HG03442 (cell line): ENCODE measurements around the gene DTNB.

ENCODE experiments used
- ATAC-seq: cut with Tn5 transposase; IDR thresholded peaks from one replicate; pipeline ENCODE4 v1.9.1; 2021; ENCODE audit warnings: mild to moderate bottlenecking, moderate library complexity; ENCODE audit not compliant: unreplicated experiment

DTNB gene

DNA sequence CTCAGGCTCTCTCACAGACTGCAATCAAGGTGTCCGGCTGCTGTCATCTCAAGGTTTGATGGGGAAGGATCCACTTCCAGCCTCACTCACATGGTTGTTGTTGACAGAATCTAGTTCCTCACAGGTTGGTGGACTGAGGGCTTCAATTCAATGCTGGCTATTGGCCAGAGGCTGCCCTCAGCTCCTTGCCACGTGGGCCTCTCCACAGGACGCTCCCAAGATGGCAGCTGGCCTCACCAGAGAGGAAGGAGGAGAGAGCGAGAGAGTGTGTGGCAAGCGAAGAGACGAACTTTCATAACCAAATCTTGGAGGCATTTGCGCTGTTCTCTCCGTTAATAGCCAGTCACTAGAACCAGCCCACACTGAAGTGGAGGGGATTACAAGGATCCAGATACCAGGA lies 318.1 kb downstream of the DTNB start:
- no peak for ATAC-seq

DNA sequence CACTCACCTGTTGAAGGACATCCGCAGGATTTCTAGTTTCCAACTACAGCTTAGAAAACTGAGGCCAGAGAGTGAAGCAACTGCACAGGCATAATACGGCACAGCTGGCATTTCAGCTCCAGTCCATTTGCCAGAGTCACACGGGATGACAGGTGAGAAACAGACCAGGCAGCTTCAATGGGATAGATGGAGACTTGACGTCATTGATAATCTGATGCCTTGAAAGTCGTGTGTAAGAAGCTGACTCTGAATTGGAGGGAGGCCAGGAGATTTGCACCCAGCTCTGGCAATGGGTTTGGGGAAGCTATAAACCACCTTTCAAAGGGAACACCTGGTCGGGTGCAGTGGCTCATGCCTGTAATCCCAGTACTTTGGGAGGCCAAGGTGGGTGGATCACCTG lies 319.3 kb downstream of the DTNB start:
- no peak for ATAC-seq

DNA sequence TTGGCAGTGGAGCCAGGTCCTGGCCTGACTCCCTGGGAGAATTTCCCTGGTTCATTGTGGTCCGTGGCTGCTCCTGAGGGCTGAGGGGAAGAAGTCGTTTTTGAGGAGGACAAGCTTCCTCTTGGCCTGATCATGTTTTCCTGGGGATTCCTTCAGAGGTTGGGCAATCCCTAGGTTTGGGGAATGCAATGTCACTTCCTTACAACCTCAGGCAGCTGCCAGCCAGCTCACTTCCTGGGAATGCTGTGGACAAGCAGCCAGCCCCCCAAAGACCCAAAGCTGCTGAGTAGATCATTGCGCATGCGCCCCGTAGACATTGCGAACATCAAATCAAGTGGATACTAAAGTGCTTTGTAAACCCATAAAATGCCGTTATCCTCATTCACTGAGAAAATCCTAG lies 324.0 kb downstream of the DTNB start:
- no peak for ATAC-seq

DNA sequence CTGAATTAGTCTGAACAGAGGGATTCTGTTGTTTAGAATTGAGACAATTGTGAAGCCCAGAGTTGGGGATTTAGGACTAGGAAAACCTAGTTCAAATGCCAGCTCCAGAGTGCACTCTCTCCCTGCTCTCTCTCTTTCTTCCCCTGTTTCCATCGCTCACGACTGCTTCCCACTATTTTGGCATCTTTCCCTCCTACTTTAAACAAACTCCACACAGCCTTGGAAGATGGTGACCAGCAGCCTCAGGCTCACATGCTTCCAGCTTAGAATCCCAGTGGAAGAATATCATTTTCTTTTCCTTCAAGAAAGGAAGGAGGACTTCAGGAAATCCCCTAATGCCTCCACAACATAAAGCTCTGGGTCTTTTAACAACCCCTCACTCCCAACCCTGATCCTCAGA lies 325.5 kb downstream of the DTNB start:
- no peak for ATAC-seq

GRCh38 chr2:25347205-25347815 lies 326.1 kb downstream of the DTNB start:
- ATAC-seq = no peak

GRCh38 chr2:25343187-25343825 lies 330.1 kb downstream of the DTNB start:
- no peak for ATAC-seq

DNA sequence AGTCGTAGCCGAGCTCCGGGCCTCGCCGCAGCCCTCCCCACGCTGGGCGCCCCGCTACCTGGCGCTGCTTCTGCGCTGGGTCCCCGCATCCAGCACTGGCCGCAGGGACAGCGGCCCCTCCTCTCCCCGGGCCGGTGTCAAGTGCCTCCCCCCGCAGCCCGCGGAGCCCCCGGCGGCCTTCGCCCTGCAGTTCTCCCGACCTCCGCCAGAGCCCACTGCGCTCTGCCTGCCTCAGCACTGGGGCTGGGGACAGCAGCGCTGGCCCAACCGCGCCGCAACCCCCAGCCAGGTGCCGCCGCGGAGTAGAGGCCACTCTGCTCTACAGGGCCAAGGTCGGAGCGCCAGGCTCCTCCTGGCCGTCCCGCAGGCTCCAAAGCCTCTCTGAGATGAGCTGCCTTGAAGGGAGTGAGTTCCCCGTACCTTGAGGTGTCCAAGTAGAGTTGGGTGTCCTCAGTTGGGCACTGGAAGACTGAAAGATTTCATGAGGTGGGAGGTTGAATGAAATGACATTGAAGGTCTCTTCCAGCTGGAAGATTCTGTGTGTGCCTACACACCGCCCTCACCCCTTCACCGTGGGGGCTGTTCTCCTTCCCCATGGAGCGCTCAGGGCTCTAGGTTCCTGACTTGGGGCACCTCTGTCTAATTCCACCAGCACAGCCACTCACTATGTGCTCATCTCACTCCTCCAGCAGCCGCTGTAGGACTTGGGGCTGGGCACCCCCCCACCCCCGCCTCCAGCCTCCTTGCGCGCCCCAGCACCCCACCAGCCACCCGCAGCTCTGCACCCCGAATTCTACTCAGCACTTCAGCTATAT lies 330.8 kb downstream of the DTNB start:
- peak; percentile 70 for ATAC-seq

GRCh38 chr2:25341753-25342371 lies 331.5 kb downstream of the DTNB start, which contains the start of gene DNMT3A:
Gene DNMT3A (minus strand): TSS chr2:25341925. CDS start chr2:25313984, 27,941 bp downstream.
- peak; percentile 25 for ATAC-seq

GRCh38 chr2:25341011-25341727 lies 332.2 kb downstream of the DTNB start:
- peak; percentile 24 for ATAC-seq

- ATAC-seq = no peak
Measured at GRCh38 chr2:25340181-25340921, 333.0 kb downstream of the DTNB start.

- ATAC-seq = no peak
Measured at GRCh38 chr2:25339791-25340180, 333.6 kb downstream of the DTNB start.

DNA sequence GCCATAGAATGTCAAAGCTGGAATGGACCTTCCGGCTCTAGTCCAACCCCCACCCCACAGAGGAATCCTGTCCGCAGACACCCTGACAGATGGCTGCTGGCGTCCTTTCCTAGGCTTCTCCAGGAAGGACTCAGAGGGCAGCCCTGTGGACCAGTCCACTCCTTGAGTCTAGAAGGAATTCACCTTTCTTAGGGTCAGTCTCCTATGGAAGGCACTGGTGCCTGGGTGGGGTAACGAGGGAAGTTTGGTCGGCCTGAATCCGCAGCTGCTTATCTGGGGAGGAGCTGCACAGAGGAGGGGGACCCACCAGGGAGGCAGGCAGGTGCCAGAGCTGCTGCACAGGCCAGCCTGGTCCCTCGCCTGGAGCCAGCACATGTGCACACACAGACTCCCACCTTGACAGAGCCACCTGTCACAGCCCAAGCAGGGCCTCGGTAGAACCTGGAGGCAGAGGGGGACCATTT lies 334.1 kb downstream of the DTNB start:
- no peak for ATAC-seq

GRCh38 chr2:25338401-25338800 lies 335.0 kb downstream of the DTNB start:
- ATAC-seq = no peak

GRCh38 chr2:25337891-25338290 lies 335.5 kb downstream of the DTNB start:
- no peak for ATAC-seq

DNA sequence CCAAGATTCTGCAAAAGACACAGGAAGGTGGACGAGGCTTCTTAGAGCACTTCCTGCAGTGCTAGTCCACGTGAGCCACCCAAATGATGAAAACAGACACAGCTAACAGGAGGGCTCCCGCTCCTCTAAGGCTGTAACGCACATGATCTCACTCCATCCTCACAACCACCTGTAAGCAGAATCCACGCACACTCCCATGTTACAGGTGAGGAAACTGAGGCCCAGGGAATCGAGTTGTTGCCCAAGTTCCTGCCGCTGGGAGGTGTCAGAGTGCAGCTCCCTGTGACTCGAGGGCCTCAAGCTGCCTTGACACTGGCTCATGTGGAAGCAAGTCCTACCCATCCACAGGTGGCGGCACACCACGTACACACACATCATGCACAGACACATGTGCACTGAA lies 336.1 kb downstream of the DTNB start:
- ATAC-seq = no peak

DNA sequence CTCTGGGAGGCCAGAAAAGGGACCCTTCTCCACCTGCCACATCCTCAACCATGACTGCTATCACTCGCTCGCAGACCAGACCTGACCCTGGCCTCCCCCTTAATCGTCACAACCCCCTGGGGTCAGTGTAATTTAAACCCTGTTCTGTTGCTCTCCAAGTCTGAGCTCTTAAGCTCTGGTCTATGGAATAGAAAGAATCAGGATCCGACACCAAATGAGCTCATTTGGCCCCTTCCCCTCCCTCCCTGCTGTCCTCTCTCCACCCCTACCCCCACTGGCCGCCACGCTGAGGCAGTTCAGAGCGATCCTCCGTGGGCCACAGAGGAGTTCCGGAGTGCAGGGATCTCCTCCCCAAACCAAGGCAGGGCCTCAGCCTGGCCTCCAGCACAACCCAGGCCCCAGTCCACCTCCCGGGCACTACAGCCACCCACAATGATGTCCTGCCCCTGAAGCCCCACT lies 337.0 kb downstream of the DTNB start:
- ATAC-seq = no peak

DNA sequence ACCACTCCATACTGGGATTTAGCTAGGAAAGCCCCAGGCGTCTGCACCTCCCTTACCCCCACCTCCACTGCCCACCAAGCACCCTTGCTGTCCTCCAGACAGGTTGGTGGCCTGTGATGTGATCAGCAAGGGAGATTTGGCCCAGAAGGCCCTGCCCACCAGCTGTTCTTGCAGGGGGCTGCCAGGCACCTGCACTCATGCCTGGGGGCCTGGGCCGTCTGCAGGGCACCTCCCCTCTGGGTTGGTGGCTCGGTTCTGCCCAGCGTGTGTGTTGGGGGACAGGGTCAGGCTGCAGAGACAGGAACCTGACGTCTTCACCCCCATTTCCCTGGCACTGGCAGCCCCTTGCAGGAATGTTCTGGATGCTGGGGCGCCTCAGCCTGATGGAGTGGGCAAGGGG lies 337.4 kb downstream of the DTNB start:
- no peak for ATAC-seq

DNA sequence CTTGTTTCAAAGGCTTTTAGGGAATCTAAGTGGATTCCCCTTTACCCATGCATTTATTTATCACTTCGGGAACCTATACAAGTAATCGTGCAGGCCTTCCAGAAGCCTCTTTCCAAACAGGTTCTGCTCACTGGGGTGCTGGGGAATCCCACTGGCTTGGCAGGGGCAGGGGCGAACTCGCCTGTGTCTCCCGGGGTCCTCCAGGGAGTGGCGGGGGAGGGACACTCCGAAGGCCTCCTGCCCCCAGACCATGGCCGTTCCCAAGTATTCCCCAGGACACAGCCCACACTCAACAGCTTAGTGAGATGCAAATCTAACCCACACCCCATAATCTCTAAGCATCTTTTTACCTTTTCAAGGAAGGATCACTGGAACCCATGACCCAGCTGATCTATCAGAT lies 338.2 kb downstream of the DTNB start:
- ATAC-seq = no peak

- no peak for ATAC-seq
Measured at GRCh38 chr2:25334482-25334881, 338.9 kb downstream of the DTNB start.

- ATAC-seq = no peak
Measured at GRCh38 chr2:25333981-25334380, 339.4 kb downstream of the DTNB start.
